Upper lobe of left lung (tissue), 4 donors: ENCODE results near the gene FARSB.

Experiments used
- EP300 ChIP-seq, 4 donors: sonication (generic); formaldehyde crosslinking; IDR thresholded peaks; one replicate each; pipeline ENCODE4 v1.5.1; 2017; ENCODE audit warnings: antibody characterized with exemption in 4 of 4, control low read depth in 2 of 4
- POLR2A ChIP-seq, 4 donors: fragments of 450-650 bp; IDR thresholded peaks; one replicate each; pipeline ENCODE4 v1.5.1; 2016 to 2017; ENCODE audit warnings: antibody characterized with exemption in 4 of 4, mild to moderate bottlenecking in 2 of 4

- no peak for TF ChIP-seq POLR2A (IDR thresholded peaks at IDR 0.05)
- TF ChIP-seq EP300 (IDR thresholded peaks at IDR 0.05), result no peak
These were observed 117.4 kb downstream of the FARSB start for GRCh38 chr2:222538535-222538934.
